ENCODE results near the gene IRF2BPL.

Gene IRF2BPL

DNA sequence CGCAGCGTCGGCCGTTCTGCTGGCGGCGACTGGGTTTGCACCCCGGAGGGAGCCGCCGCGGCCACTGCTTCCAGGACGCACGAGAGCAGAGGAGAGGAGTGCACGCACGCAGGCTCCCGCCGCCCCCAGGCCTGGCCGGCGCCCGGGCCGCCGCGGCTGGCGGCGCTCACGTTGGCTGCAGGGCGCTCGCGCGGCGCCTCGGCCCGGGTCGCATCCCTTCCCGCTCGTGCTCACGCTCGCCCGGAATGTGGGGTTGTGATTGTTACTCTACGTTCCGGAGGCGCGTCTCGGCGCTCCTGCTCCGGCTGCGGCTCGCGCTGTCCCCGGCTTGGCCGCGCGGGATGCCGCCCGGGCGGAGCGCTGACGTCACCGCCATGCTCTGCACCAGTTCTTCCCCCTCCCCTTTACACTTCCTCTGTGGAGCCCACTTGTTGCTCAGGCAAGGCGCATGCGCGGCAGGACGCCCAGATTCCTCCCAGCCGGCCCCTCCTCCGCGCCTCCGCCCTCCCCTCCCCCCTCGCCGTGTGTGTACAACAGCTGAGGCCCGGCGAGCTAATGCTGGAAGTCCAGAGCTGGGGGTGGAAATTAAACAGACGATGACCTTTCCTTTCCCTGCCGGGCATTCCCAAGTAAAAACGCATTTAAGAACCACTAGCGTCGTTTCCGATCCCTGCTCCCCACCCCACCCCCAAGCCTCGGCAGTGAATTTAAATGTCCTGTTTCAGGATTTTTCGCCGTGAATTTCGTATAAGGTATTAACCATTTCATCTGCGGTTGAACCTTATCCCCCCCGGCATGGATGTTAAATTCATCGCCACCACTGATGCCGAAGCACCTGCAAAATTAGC lies at the start of gene IRF2BPL:
TSS of gene IRF2BPL (minus strand) at position 325 of the 848 bp plus-strand sequence. CDS start 916 bp downstream, outside the sequence.
- peak; percentile 94 to 96 for DNase-seq
- peak; percentile 97 for TF ChIP-seq POLR2A (IDR thresholded peaks at IDR 0.05; ENCODE audit: low read length)
- TF ChIP-seq GATA1 (IDR thresholded peaks at IDR 0.05; ENCODE audit: low read depth, low read length): no peak

- no peak for DNase-seq
- no peak for TF ChIP-seq POLR2A (IDR thresholded peaks at IDR 0.05; ENCODE audit: low read length)
- TF ChIP-seq GATA1 (IDR thresholded peaks at IDR 0.05; ENCODE audit: low read depth, low read length): no peak
Measured at GRCh38 chr14:77077040-77077439, 48.5 kb upstream of the IRF2BPL start.

DNA sequence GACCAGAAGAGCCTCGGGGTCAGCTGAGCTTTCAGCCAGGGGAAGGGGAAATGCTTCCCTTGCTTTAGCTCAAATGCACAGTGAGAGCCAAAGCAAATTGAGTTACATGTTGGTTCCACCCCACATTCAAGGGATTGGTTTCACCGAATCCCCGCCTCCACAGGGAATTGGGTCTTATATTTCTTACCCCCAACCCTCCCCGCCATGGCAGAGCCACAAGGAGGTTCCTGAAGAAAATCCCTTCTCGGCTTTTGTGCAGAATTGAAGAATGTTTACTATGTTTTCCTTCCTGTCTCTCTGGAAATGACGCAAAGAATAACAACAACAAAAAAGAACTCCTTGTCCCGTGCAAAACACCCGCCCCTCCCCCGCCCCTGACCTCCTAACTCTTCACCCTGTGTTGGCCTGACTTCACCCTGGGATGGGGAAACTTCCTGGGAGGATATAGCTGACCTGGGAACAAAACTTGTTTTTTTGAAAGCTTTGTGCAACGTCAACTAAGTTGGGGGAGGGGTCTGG lies 47.7 kb upstream of the IRF2BPL start:
- TF ChIP-seq GATA1 (IDR thresholded peaks at IDR 0.05; ENCODE audit: low read depth, low read length): no peak
- no peak for DNase-seq

DNA sequence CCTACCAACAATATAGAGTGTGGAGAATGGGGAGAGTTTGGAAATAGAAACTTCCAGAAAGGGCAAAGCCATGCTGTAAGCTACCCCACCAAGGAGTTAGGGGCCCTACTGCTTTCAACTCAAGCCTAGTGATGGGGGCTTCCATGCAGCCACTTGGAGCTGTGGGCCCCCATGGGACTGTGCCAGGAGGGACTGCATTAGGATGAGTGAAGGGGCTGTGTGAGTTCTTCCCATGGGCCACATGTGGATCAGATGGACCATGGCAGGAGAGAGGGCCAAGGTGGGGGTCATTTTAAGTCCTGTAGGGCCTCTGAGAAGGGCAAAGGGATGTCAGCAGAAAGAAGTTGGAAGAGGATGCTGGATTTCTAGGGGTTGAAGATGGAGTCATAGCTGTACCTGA lies 46.5 kb upstream of the IRF2BPL start:
- no peak for DNase-seq

DNA sequence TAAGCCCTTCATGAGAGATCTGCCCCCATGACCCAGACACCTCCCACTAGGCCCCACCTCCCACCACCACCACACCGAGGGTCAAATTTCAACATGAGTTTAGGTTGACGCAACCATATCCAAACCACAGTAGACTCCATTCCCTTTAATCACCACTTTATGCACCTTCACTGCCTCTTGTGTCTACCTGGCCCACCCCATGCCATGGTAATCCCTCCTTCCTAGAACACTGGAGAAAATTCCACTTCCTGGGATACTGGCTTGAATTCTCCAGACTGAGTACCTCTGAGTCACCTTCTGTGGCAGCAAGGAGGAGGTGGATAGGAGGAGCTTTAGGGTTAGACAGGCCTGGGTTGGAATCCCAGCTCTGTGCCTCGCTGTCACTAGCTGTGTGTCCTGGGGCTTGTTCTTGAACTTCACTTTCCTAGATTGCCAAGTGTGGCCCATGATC lies 43.5 kb upstream of the IRF2BPL start:
- TF ChIP-seq GATA1 (IDR thresholded peaks at IDR 0.05; ENCODE audit: low read depth, low read length) (no peak), POLR2A (IDR thresholded peaks at IDR 0.05; ENCODE audit: low read length) (no peak)
- DNase-seq: no peak

More for the DNA sequence above, 46.5 kb upstream of the IRF2BPL start:
- no peak for TF ChIP-seq GATA1 (IDR thresholded peaks at IDR 0.05; ENCODE audit: low read depth, low read length)
- TF ChIP-seq POLR2A (IDR thresholded peaks at IDR 0.05; ENCODE audit: low read length): no peak

DNA sequence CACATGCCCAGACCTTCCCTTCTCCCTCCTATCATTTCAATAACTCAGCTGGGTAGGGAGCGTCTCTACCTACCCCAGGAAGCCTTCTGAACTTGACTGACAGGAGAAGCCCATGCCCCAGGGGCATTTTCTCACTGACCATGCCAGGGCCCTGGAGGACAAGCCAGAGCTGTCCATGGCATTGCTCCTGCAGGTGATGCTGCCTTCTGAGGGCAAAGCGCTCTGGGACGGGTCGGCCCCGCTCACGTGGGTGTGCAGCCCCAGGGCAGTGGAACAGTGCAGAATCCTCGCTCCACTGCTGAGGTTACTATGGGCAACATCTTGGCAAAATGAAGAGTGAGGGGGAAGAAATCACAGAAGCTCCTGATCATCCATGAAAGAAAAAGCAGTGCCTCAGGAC lies 41.0 kb upstream of the IRF2BPL start:
- DNase-seq: no peak
- TF ChIP-seq POLR2A (IDR thresholded peaks at IDR 0.05; ENCODE audit: low read length) (no peak), GATA1 (IDR thresholded peaks at IDR 0.05; ENCODE audit: low read depth, low read length) (no peak)

DNA sequence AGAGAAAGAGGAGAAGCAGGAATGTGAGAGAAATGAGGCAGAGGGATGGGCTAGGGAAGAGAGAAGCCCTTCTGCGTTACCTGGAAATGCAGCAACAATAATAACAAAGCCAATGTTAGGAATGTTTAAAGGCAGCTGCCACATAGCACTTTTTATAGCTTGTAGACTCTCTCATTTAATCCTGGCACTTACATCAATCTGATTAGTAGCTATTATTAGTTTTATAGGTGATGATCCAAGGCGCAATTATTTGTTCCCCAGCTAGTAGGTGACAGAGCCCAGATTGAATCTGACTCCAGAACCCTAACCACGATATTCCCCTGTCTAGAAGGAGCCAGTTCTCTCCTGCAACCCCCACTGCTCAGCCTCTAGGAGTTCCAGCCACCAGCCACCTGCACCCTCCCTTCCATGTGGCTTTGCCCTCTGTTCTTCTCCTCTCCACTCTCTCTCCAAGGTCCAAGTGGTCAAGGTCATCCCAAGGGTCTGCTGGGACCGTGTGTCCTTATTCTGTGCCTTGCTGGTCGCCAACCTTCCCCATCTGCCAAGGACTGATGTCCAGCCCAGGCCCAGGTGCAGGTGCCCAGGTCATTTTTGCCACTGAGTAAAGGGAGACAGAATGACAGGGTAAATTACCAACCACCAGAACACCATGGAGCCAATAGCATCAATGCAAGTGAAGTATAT lies 40.2 kb upstream of the IRF2BPL start:
- DNase-seq: no peak
- no peak for TF ChIP-seq GATA1 (IDR thresholded peaks at IDR 0.05; ENCODE audit: low read depth, low read length)
- TF ChIP-seq POLR2A (IDR thresholded peaks at IDR 0.05; ENCODE audit: low read length): no peak

- peak; percentile 52 to 66 for DNase-seq
- TF ChIP-seq POLR2A (IDR thresholded peaks at IDR 0.05; ENCODE audit: low read length) (no peak), GATA1 (IDR thresholded peaks at IDR 0.05; ENCODE audit: low read depth, low read length) (no peak)
Measured at GRCh38 chr14:77067632-77068516, 39.4 kb upstream of the IRF2BPL start.

GRCh38 chr14:77066578-77067172 lies 38.2 kb upstream of the IRF2BPL start:
- no peak for DNase-seq
- no peak for TF ChIP-seq GATA1 (IDR thresholded peaks at IDR 0.05; ENCODE audit: low read depth, low read length)
- no peak for TF ChIP-seq POLR2A (IDR thresholded peaks at IDR 0.05; ENCODE audit: low read length)

DNA sequence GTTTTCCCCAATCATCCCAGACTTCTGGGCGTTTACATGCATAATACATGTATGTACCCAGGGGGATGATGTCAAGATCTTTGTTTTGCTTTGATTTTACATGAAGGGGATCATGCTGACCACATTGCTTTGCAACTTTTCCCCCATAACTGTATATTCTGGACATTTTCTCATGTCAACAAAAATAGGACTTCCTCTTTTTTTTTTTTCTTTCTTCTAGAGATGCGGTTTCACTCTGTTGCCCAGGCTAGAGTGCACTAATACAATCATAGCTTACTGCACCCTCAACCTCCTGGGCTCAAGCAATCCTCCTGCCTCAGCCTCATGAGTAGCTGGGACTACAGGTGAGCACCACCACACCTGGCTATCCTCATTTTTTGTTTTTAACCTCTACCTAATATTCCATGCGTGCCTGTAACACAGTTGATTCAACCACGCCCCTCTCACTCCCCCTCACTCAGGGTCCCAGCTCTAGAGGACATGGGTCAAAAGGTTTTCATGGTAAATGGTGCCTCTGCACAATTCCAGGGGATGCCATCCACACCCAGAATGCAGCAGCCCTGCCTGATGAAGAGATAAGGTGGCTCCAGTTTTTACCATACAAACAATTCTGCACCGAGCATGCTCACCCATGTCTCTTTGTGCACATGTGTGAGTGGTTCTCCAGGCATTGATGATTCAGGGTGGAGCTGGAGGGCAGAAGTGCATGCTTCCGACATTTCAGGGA lies 37.5 kb upstream of the IRF2BPL start:
- DNase-seq: no peak
- no peak for TF ChIP-seq POLR2A (IDR thresholded peaks at IDR 0.05; ENCODE audit: low read length)
- no peak for TF ChIP-seq GATA1 (IDR thresholded peaks at IDR 0.05; ENCODE audit: low read depth, low read length)

- no peak for TF ChIP-seq GATA1 (IDR thresholded peaks at IDR 0.05; ENCODE audit: low read depth, low read length)
- no peak for DNase-seq
Measured at GRCh38 chr14:77064521-77065178, 36.1 kb upstream of the IRF2BPL start.

GRCh38 chr14:77063571-77064171 lies 35.2 kb upstream of the IRF2BPL start:
- no peak for TF ChIP-seq GATA1 (IDR thresholded peaks at IDR 0.05; ENCODE audit: low read depth, low read length)
- no peak for TF ChIP-seq POLR2A (IDR thresholded peaks at IDR 0.05; ENCODE audit: low read length)
- no peak for DNase-seq

All from erythroblast (primary cell).